SK-N-SH (cell line): Measurements from ENCODE around the gene CIAO2B. TPM values are rescaled to one million over a fixed set of nuclear protein-coding genes. Genes with fewer than 3 reads are reported as not detected.

Source experiments
- CTCF ChIA-PET: fragments of 300-600, 350-600 bp; formaldehyde crosslinking; extraction: SDS; loops from one replicate; lab custom pipeline; 2021; lab: Yijun Ruan, JAX
- POLR2A ChIA-PET: fragments of 350-600 bp; sonication (Branson Sonifier 250); formaldehyde crosslinking; extraction: SDS; loops from one replicate; lab custom pipeline; 2020; ENCODE audit warnings: antibody characterized with exemption, inconsistent platforms; lab: Yijun Ruan, JAX
- DNase-seq: peaks from one replicate; pipeline ENCODE4 v3.0.0; 2012
- H2AFZ ChIP-seq: fragments of 200-600 bp; sonication (generic); 2 replicates; pipeline ENCODE4 v1.8.1; 2016; ENCODE audit warnings: antibody characterized with exemption, mild to moderate bottlenecking, low read depth
- H3F3A ChIP-seq: fragments of 200-600 bp; sonication (generic); replicated peaks from 2 replicates; pipeline ENCODE3; 2016; ENCODE audit warnings: antibody characterized with exemption, mild to moderate bottlenecking; ENCODE audit not compliant: insufficient read depth
- H3K27ac ChIP-seq, 2 experiments: fragments of 200-500 bp in 1 of 2; fragments of 200-600 bp in 1 of 2; sonication (Bioruptor generic) in 1 of 2; sonication (generic), shearing (Covaris generic) in 1 of 2; 2 replicates each; pipeline versions ENCODE4 v1.5.1 to v1.6.1; 2014 to 2016; ENCODE audit warnings: low read depth in 2 of 2, inconsistent platforms in 1 of 2, low read length in 1 of 2, mild to moderate bottlenecking in 1 of 2, mixed read lengths in 1 of 2
- H3K27me3 ChIP-seq: fragments of 200-600 bp; sonication (generic), shearing (Covaris generic); 2 replicates; pipeline ENCODE4 v1.6.1; 2016; ENCODE audit warnings: mixed run types; ENCODE audit not compliant: insufficient read depth
- H3K36me3 ChIP-seq, 2 experiments: fragments of 200-500 bp in 1 of 2; fragments of 200-600 bp in 1 of 2; sonication (Bioruptor generic) in 1 of 2; sonication (generic) in 1 of 2; replicated peaks in 1 of 2; 2 replicates each; pipeline versions ENCODE3 to v1.5.1; 2014 to 2016; ENCODE audit warnings: low read length in 1 of 2, mild to moderate bottlenecking in 1 of 2; ENCODE audit not compliant: insufficient read depth in 2 of 2, control insufficient read depth in 1 of 2
- H3K4me1 ChIP-seq, 2 experiments: fragments of 200-500 bp in 1 of 2; fragments of 200-600 bp in 1 of 2; sonication (Bioruptor generic) in 1 of 2; sonication (generic), shearing (Covaris generic) in 1 of 2; 2 replicates each; pipeline versions ENCODE4 v1.5.1 to v1.6.1; 2014 to 2016; ENCODE audit warnings: low read depth in 1 of 2, low read length in 1 of 2, mixed run types in 1 of 2; ENCODE audit not compliant: insufficient read depth in 2 of 2, control insufficient read depth in 1 of 2
- H3K4me2 ChIP-seq: fragments of 200-600 bp; sonication (generic), shearing (Covaris generic); 2 replicates; pipeline ENCODE4 v1.6.1; 2017; ENCODE audit warnings: mixed run types
- H3K4me3 ChIP-seq, 2 experiments: fragments of 200-500 bp in 1 of 2; fragments of 200-600 bp in 1 of 2; sonication (Bioruptor generic) in 1 of 2; sonication (generic), shearing (Covaris generic) in 1 of 2; 2 replicates each; pipeline versions ENCODE4 v1.5.1 to v1.8.1; 2014 to 2016; ENCODE audit warnings: low read depth in 2 of 2, inconsistent platforms in 1 of 2, low read length in 1 of 2, mild to moderate bottlenecking in 1 of 2, mixed read lengths in 1 of 2, moderate library complexity in 1 of 2
- H3K79me2 ChIP-seq: fragments of 200-600 bp; sonication (generic); 2 replicates; pipeline ENCODE4 v1.8.1; 2017; ENCODE audit warnings: mild to moderate bottlenecking; ENCODE audit not compliant: insufficient read depth
- H3K9ac ChIP-seq: fragments of 200-600 bp; sonication (generic); 2 replicates; pipeline ENCODE4 v1.6.1; 2017; ENCODE audit warnings: mixed run types
- H3K9me2 ChIP-seq: fragments of 200-600 bp; sonication (generic); 2 replicates; pipeline ENCODE4 v1.6.1; 2017; ENCODE audit warnings: mixed run types
- H3K9me3 ChIP-seq: fragments of 200-600 bp; sonication (generic); 2 replicates; pipeline ENCODE4 v1.6.1; 2017; ENCODE audit warnings: mixed run types, mild to moderate bottlenecking, moderate library complexity
- H4K20me1 ChIP-seq: fragments of 200-600 bp; sonication (generic); 2 replicates; pipeline ENCODE4 v1.6.1; 2017; ENCODE audit warnings: mild to moderate bottlenecking, mixed run types; ENCODE audit not compliant: insufficient read depth
- CHD2 ChIP-seq: fragments of 150-350 bp; IDR thresholded peaks from 2 replicates; pipeline ENCODE4 v1.6.1; 2018; ENCODE audit warnings: low read length; ENCODE audit not compliant: partially characterized antibody
- FOSL2 ChIP-seq: IDR thresholded peaks from 2 replicates; pipeline ENCODE4 v1.4.0; 2012; ENCODE audit warnings: low read depth, mild to moderate bottlenecking, moderate library complexity, borderline replicate concordance
- GABPA ChIP-seq: IDR thresholded peaks from 2 replicates; pipeline ENCODE4 v1.4.0; 2012; ENCODE audit warnings: low read depth, mild to moderate bottlenecking
- MEF2A ChIP-seq: IDR thresholded peaks from 2 replicates; pipeline ENCODE4 v1.4.0; 2012; ENCODE audit warnings: low read depth, borderline replicate concordance
- MXI1 ChIP-seq: IDR thresholded peaks from 2 replicates; pipeline ENCODE4 v1.6.1; 2012; ENCODE audit warnings: mild to moderate bottlenecking, low read depth, low read length, improper control_type of control experiment
- RAD21 ChIP-seq: IDR thresholded peaks from 2 replicates; pipeline ENCODE4 v1.6.1; 2012; ENCODE audit warnings: mild to moderate bottlenecking, low read length
- SMC3 ChIP-seq: IDR thresholded peaks from 2 replicates; pipeline ENCODE4 v1.6.1; 2012; ENCODE audit warnings: low read depth, low read length, improper control_type of control experiment
- YY1 ChIP-seq: IDR thresholded peaks from 2 replicates; pipeline ENCODE4 v1.4.0; 2012; ENCODE audit warnings: low read depth, mild to moderate bottlenecking
- WGBS: methylation state at CpG from one replicate; pipeline ENCODE4 v1.1.6; 2017; ENCODE audit warnings: low lambda C conversion rate; 5-methylcytosine and 5-hydroxymethylcytosine counted together
- polyA plus RNA-seq, 3 experiments: library from polyadenylated mRNA; depleted of rRNA; stranded (reverse); fragments of >200 nt; gene quantifications; 2 replicates each; pipeline ENCODE4 v1.2.3, GENCODE V29; 2012
- TF ChIP-seq, protein P1 (sequence below): IDR thresholded peaks from 2 replicates; pipeline ENCODE4 v1.4.0; 2012; ENCODE audit warnings: low read depth
- TF ChIP-seq, protein P2 (sequence below): fragments of 200-600 bp; sonication (generic); IDR thresholded peaks from 2 replicates; pipeline ENCODE4 v1.6.1; 2017; ENCODE audit warnings: antibody characterized with exemption, mild to moderate bottlenecking, moderate library complexity
- TF ChIP-seq, protein P3 (sequence below): IDR thresholded peaks from 2 replicates; pipeline ENCODE4 v1.6.1; 2012; ENCODE audit warnings: mild to moderate bottlenecking, low read depth, low read length, moderate library complexity
- TF ChIP-seq, protein P4 (sequence below): fragments of 150-350 bp; IDR thresholded peaks from 2 replicates; pipeline ENCODE4 v1.6.1; 2017; ENCODE audit warnings: antibody characterized with exemption, low read length, low read depth, borderline replicate concordance
- TF ChIP-seq, protein P5 (sequence below): IDR thresholded peaks from 2 replicates; pipeline ENCODE4 v1.4.0; 2012; ENCODE audit warnings: low read depth, borderline replicate concordance

CIAO2B gene
- polyA plus RNA-seq, 1 of the 3 experiments (the other 2 are of a cell fraction): 665 TPM

DNA sequence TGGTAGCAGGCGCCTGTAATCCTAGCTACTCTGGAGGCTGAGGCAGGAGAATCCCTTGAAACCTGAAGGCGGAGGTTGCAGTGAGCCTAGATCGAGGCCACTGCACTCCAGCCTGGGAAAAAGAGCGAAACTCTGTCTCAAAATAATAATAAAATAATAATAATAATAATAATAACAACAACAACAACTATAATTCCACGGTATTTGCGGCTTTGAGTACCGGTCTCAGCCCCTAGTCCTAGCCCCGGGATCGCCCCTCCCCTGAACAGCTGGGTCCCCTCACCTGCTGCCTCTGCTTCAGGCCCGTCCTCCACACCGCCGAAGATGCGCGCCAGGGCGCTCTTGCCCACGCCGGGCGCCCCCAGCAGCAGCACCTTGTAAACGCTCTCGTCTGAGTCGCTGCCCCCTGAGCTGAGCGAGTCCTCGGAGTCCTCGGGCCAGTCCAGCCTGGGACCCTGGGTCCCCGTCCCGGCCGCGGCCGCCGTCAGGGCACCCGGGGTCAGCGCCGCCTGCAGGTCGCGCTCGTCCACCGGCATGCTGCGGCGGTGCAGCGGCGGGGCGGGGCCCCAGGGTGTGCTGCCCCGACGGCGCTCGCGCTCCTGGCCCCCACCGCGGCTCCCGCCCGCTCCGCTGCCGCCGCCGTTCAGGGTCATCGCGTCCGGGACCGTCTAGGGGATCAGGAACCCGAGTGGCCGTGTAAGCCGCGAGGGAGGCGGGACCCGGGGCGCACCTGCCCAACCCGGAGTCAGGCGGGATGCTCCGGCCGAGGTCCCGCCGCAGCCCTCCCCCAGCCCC lies 9.5 kb downstream of the CIAO2B start:
- H3K9me2 ChIP-seq: no peaks in the 10 kb centered on the region
- no peak overlapping the region for H2AFZ ChIP-seq
- peak; percentile 94 for DNase-seq
- H3K36me3 ChIP-seq: no peaks in the 10 kb centered on the region
- no peaks in the 10 kb centered on the region for H3K9me3 ChIP-seq
- TF ChIP-seq, protein P1, sequence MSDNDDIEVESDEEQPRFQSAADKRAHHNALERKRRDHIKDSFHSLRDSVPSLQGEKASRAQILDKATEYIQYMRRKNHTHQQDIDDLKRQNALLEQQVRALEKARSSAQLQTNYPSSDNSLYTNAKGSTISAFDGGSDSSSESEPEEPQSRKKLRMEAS: no peak
- TF ChIP-seq, protein P2, sequence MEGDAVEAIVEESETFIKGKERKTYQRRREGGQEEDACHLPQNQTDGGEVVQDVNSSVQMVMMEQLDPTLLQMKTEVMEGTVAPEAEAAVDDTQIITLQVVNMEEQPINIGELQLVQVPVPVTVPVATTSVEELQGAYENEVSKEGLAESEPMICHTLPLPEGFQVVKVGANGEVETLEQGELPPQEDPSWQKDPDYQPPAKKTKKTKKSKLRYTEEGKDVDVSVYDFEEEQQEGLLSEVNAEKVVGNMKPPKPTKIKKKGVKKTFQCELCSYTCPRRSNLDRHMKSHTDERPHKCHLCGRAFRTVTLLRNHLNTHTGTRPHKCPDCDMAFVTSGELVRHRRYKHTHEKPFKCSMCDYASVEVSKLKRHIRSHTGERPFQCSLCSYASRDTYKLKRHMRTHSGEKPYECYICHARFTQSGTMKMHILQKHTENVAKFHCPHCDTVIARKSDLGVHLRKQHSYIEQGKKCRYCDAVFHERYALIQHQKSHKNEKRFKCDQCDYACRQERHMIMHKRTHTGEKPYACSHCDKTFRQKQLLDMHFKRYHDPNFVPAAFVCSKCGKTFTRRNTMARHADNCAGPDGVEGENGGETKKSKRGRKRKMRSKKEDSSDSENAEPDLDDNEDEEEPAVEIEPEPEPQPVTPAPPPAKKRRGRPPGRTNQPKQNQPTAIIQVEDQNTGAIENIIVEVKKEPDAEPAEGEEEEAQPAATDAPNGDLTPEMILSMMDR: peak; percentile 50
- TF ChIP-seq SMC3 (peak; percentile 31; the same call in 1 of the 2 replicates), MEF2A (no peak), MXI1 (no peak), YY1 (no peak), FOSL2 (no peak), RAD21 (0 out of 2 replicates have a peak, but pooled peaks have one; percentile 18), CHD2 (no peak), GABPA (no peak)
- TF ChIP-seq, protein P3, sequence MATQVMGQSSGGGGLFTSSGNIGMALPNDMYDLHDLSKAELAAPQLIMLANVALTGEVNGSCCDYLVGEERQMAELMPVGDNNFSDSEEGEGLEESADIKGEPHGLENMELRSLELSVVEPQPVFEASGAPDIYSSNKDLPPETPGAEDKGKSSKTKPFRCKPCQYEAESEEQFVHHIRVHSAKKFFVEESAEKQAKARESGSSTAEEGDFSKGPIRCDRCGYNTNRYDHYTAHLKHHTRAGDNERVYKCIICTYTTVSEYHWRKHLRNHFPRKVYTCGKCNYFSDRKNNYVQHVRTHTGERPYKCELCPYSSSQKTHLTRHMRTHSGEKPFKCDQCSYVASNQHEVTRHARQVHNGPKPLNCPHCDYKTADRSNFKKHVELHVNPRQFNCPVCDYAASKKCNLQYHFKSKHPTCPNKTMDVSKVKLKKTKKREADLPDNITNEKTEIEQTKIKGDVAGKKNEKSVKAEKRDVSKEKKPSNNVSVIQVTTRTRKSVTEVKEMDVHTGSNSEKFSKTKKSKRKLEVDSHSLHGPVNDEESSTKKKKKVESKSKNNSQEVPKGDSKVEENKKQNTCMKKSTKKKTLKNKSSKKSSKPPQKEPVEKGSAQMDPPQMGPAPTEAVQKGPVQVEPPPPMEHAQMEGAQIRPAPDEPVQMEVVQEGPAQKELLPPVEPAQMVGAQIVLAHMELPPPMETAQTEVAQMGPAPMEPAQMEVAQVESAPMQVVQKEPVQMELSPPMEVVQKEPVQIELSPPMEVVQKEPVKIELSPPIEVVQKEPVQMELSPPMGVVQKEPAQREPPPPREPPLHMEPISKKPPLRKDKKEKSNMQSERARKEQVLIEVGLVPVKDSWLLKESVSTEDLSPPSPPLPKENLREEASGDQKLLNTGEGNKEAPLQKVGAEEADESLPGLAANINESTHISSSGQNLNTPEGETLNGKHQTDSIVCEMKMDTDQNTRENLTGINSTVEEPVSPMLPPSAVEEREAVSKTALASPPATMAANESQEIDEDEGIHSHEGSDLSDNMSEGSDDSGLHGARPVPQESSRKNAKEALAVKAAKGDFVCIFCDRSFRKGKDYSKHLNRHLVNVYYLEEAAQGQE: no peak
- TF ChIP-seq, protein P4, sequence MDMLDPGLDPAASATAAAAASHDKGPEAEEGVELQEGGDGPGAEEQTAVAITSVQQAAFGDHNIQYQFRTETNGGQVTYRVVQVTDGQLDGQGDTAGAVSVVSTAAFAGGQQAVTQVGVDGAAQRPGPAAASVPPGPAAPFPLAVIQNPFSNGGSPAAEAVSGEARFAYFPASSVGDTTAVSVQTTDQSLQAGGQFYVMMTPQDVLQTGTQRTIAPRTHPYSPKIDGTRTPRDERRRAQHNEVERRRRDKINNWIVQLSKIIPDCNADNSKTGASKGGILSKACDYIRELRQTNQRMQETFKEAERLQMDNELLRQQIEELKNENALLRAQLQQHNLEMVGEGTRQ: no peak
- TF ChIP-seq, protein P5, sequence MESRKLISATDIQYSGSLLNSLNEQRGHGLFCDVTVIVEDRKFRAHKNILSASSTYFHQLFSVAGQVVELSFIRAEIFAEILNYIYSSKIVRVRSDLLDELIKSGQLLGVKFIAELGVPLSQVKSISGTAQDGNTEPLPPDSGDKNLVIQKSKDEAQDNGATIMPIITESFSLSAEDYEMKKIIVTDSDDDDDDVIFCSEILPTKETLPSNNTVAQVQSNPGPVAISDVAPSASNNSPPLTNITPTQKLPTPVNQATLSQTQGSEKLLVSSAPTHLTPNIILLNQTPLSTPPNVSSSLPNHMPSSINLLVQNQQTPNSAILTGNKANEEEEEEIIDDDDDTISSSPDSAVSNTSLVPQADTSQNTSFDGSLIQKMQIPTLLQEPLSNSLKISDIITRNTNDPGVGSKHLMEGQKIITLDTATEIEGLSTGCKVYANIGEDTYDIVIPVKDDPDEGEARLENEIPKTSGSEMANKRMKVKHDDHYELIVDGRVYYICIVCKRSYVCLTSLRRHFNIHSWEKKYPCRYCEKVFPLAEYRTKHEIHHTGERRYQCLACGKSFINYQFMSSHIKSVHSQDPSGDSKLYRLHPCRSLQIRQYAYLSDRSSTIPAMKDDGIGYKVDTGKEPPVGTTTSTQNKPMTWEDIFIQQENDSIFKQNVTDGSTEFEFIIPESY: no peak
- H3K4me2 ChIP-seq: no peak overlapping the region
- no peaks in the 10 kb centered on the region for H3K79me2 ChIP-seq
- CTCF ChIA-PET: interaction anchor here (0.7 to 13.6 kb wide), 8 partner anchors 8 to 93 kb away, joined by 3 to 174 read pairs (median 4); partner anchors contain the start of gene CES3
- H3K9ac ChIP-seq: no peak overlapping the region
- no peak overlapping the region for H3K27ac ChIP-seq
- H3F3A ChIP-seq: peaks cover 8% of the 10 kb centered on the region
- peaks cover 4 to 13% of the 10 kb centered on the region in 2 experiments; a peak in 3 of 4 replicates for H3K4me1 ChIP-seq
- POLR2A ChIA-PET: no interaction called here
- H4K20me1 ChIP-seq: no peaks in the 10 kb centered on the region
- no peaks in the 10 kb centered on the region for H3K27me3 ChIP-seq
- peak overlapping the region in 1 of 2 experiments; percentile 37; a peak in 2 of 4 replicates for H3K4me3 ChIP-seq
- 49% methylated on average over 21 of the region's 72 CpGs for WGBS
